GM19351 (cell line): ENCODE data around the gene INPP4B.
A peak's percentile ranks its signal among the peaks of the same experiment; 100 is the strongest.

ENCODE experiments used
- ATAC-seq: cut with Tn5 transposase; IDR thresholded peaks from one replicate; pipeline ENCODE4 v1.9.1; 2021; ENCODE audit warnings: mild to moderate bottlenecking, moderate library complexity; ENCODE audit not compliant: unreplicated experiment

Gene INPP4B

DNA sequence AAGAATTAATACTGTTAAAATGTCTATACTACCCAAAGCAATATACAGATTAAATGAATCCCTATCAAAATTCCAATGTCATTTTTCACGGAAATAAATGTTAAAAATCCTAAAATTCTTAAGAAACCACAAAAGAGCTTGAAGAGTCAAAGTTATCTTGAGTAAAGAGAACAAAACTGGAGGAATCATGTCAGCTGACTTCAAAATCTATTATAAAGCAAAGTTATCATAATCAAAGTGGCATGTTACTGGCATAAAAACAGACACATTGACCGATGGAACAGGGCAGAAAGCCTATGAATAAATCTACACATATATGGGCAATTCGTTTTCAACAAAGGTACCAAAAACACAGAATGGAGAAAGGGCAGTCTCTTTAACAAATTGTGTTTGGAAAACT lies 579.0 kb downstream of the INPP4B start:
- no peak for ATAC-seq

DNA sequence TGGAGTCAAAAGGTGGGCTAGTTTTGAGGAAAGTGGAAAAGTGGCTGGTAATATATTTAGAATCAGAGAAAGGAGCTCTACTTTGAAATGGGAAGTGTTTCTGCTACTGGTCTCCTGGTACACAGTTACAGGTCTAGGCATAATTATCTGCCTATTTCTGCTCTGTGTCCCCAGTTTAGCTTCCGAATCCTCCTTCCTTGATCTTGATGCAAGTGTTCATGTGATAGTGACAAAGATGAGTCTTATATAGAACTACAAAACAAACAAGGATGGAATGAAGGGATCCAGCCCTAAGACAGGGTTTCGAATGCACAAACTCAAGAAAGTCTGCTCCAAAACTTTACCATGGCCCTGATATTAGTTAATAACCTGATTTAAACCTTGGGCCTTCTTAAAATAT lies 580.2 kb downstream of the INPP4B start:
- no peak for ATAC-seq

GRCh38 chr4:142265536-142265935 lies 580.6 kb downstream of the INPP4B start:
- no peak for ATAC-seq

DNA sequence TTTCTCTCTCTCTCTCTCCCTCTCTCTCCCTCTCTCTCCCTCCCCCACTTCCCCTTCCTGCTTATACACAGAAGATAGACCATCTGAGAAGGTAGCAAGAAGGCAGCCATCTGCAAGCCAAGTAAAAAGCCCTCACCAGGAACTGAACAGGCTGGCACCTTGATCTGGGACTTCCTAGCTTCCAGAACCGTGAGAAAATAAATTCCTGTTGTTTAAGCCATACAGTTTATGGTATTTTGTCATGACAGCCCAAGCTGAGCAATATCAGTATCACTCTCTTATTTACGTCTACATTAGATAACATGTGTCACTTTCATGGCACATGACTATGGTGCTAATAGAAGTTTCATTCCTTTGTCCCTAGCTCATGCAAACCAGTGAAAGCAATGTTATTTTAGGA lies 581.1 kb downstream of the INPP4B start:
- no peak for ATAC-seq

- ATAC-seq = no peak
These were observed 583.1 kb downstream of the INPP4B start for GRCh38 chr4:142262956-142263355.

GRCh38 chr4:142248946-142249345 lies 597.2 kb downstream of the INPP4B start:
- ATAC-seq = no peak

DNA sequence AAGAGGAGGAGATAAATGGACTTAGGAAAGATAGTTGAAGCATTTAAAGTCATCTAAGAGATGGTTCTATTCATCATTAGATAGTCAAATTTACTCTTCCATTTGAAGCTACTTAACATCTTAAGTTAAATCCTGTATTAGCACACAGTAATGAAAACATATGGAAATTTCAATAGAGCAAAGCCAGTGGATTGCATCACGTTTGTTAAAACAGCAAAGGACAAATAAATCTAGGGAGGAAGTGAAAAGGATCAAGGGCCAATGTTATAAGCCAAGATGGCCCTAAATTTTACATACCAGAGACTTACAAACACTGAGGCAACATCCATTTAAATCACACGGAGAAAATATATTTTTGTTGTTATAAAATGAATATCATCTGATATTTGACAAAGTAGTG lies 602.8 kb downstream of the INPP4B start:
- ATAC-seq = no peak

DNA sequence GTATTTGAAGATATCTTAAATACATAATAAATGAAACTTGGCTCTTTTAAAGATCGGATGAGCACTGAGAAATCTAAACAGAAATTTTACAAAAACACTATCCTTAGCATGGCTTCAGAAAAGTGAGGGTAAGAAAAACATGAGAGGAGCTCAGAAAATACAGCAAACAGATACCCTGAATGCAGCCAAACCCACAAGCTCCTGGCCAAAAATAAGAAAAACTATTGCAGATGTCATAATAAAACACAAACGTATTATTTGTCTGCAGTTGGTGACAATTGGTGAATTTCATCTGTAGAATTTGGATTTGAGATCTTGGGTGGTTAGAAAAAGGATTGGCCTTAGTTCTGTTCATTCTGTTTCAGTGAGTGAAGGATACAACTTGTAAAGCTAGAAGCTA lies 603.9 kb downstream of the INPP4B start:
- ATAC-seq = no peak

DNA sequence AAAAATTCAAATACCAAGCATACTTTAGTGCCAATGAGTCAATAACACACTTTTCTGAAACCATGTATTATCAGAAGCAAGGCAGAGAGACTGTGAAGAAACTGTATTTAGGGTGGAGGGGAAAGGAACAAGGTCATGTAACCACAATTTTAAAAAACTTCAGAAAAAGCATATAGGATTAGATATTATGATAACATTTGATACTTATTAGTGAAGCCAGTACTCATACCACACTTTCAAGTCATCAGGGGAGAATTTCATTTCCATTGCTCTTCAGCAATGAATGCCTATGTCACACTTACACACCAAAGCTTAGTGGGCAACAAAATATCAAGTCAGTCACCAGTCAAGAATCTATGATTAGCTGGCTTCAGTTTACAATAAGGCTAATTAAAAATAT lies 607.5 kb downstream of the INPP4B start:
- ATAC-seq = no peak

DNA sequence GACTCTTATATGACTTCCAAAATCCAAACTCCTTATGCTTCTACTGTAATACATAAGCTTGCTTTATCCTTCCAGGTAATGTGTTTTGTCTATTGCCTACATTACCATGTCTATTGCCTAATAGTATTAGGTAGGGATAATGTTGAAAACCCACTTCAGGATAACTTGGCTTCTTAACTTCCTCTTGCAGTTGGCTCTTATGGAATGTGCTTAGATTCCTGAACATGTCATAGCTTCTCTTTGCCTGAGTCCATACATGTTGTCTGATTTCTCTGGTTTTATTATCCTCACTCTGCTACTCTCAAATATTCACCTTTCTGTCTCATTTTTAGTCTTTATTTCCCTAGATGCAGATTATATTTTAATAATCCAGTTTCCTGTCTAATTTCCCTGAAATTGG lies 609.8 kb downstream of the INPP4B start:
- no peak for ATAC-seq

GRCh38 chr4:142231787-142232186 lies 614.3 kb downstream of the INPP4B start:
- no peak for ATAC-seq

DNA sequence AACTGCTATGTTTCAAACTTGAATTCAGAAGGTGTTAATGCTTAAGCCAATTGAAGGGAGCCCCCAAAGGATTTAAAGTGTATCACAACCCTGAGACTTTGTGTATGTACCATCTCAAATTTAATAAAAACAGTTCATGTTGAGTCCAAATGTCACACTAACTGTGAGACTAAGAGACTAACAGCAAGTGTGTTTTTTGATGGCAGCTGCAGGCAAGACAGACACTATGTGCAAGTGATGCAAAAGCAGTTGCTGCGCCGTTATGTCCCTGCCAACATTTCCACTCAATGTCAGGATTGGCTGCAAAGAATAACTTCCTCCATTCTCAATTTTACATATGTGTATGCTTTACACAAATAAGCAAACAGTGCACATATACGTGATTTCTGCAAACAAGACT lies 615.1 kb downstream of the INPP4B start:
- no peak for ATAC-seq

GRCh38 chr4:142226014-142226413 lies 620.1 kb downstream of the INPP4B start:
- no peak for ATAC-seq

DNA sequence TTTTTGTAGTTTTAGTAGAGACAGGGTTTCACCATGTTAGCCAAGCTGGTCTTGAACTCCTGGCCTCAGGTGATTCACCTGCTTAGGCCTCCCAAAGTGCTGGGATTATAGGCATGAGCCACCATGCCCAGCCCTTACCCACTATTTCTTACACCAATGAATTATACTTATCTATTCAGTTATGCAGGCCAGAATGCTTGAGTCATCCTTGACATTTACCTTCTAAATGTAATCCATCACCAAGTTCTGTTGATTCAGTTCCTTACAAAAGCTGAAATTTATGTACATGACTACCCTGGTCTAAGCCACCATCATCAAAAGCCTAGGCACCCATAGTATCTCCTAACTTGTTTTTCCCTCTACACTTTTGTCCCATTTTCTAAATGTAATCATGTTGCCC lies 624.0 kb downstream of the INPP4B start:
- ATAC-seq = no peak

GRCh38 chr4:142218726-142219125 lies 627.4 kb downstream of the INPP4B start:
- ATAC-seq = no peak

GRCh38 chr4:142211444-142211843 lies 634.7 kb downstream of the INPP4B start:
- no peak for ATAC-seq

DNA sequence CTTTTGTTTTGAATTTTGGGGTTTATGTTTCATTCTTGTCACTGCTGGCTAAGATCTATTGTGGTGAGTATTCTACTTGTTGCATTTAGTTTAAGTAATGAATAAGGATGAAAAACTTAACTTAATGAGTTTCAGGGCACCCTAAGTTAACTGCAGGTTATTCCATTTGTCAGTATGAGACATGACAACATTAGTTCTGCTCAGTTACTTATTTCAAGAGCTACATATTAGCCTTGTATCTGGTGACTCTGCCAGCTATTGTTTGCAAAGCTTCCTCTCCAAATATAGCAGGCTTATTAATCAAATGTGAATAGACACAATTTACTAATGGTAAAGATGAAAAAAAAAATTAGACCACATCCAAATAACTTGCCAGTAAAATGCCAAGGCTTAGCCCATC lies 642.6 kb downstream of the INPP4B start:
- no peak for ATAC-seq

GRCh38 chr4:142202404-142203332 lies 643.4 kb downstream of the INPP4B start:
- peak; percentile 76 for ATAC-seq

GRCh38 chr4:142201041-142201440 lies 645.1 kb downstream of the INPP4B start:
- ATAC-seq = no peak

DNA sequence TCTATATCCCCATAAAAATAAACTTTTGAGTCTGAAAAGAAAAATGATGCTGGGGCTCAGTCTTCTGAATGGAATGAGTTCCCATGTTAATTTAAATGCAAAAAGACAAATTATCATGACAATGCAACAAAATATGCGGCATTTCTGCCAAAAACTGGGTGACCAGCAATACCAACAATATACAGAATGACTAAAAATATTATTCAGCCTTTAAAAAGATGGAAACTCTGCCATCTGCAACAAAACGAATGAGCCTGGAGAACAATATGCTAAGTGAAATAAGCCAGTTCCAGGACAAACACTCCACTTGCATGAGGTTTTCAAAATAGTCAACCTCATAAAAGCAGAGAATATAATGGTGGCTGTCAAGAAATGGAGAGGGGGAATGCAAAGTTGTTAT lies 651.2 kb downstream of the INPP4B start:
- ATAC-seq = no peak

GRCh38 chr4:142191901-142192300 lies 654.2 kb downstream of the INPP4B start:
- no peak for ATAC-seq

GRCh38 chr4:142181021-142181420 lies 665.1 kb downstream of the INPP4B start:
- no peak for ATAC-seq

- ATAC-seq = no peak
These were observed 676.9 kb downstream of the INPP4B start for GRCh38 chr4:142169216-142169615.
